H1 (cell line): ENCODE data around the gene LMX1B. TPM values are rescaled to one million over a fixed set of nuclear protein-coding genes. Genes with fewer than 3 reads are reported as not detected.
A peak's percentile ranks its signal among the peaks of the same experiment; 100 is the strongest.

Source experiments
- EGR1 ChIP-seq: IDR thresholded peaks from 2 replicates; pipeline ENCODE4 v1.6.1; 2011; ENCODE audit warnings: low read depth, low read length, borderline replicate concordance
- HDAC6 ChIP-seq: IDR thresholded peaks from one replicate; pipeline ENCODE4 v1.7.1; 2012; ENCODE audit warnings: low read depth, mild to moderate bottlenecking, inconsistent platforms, low read length, moderate library complexity
- JUN ChIP-seq: IDR thresholded peaks from 2 replicates; pipeline ENCODE4 v1.6.1; 2011; ENCODE audit warnings: low read depth, mild to moderate bottlenecking, improper control_type of control experiment, low read length
- KDM1A ChIP-seq: fragments of 200-600, 300-600 bp; sonication (generic); IDR thresholded peaks from 2 replicates; pipeline ENCODE4 v1.7.1; 2016; ENCODE audit warnings: mild to moderate bottlenecking, low read length, borderline replicate concordance
- RAD21 ChIP-seq, 2 experiments: IDR thresholded peaks in 1 of 2; conservative IDR thresholded peaks in 1 of 2; 2 replicates each; pipeline ENCODE4 v1.6.1; 2011; ENCODE audit warnings: low read depth in 2 of 2, low read length in 2 of 2, improper control_type of control experiment in 1 of 2, inconsistent platforms in 1 of 2, mild to moderate bottlenecking in 1 of 2, moderate library complexity in 1 of 2
- SP4 ChIP-seq: IDR thresholded peaks from 2 replicates; pipeline ENCODE4 v1.6.1; 2012; ENCODE audit warnings: low read length, inconsistent platforms
- TEAD4 ChIP-seq: IDR thresholded peaks from 2 replicates; pipeline ENCODE4 v1.6.1; 2012; ENCODE audit warnings: low read depth, low read length, inconsistent platforms, mixed read lengths
- polyA plus RNA-seq, 7 experiments: library from polyadenylated mRNA; depleted of rRNA in 3 of 7; stranded (reverse) in 5 of 7; unstranded in 2 of 7; fragments of >200 nt in 5 of 7; fragments of 200-250 nt in 2 of 7; gene quantifications; 1 replicate in 5 of 7; 2 replicates in 1 of 7; 4 replicates in 1 of 7; pipeline versions ENCODE4 v1.2.1 to v1.2.3, GENCODE V29; 2011 to 2013; ENCODE audit warnings: missing spikeins in 2 of 7, mixed read lengths in 2 of 7
- total RNA-seq: library from RNA; stranded (reverse); fragmentation: NEBNext Ultra II Directional; extraction: Animal tissue kit (Norgen Biotek cat#: 25700); gene quantifications from 2 replicates; pipeline ENCODE4 v1.2.1, GENCODE V29; 2021
- TF ChIP-seq, protein P1 (sequence below): IDR thresholded peaks from 2 replicates; pipeline ENCODE4 v1.6.1; 2011; ENCODE audit warnings: low read depth, mild to moderate bottlenecking, low read length; ENCODE audit not compliant: insufficient read depth
- TF ChIP-seq, protein P2 (sequence below): IDR thresholded peaks from 2 replicates; pipeline ENCODE4 v1.6.1; 2012; ENCODE audit warnings: inconsistent platforms
- TF ChIP-seq, protein P3 (sequence below): IDR thresholded peaks from 2 replicates; pipeline ENCODE4 v1.6.1; 2012; ENCODE audit warnings: low read length, inconsistent platforms
- TF ChIP-seq, protein P4 (sequence below), 3 experiments: IDR thresholded peaks; 1 replicate in 2 of 3; 2 replicates in 1 of 3; pipeline versions ENCODE4 v1.5.1 to v1.6.1; 2011; ENCODE audit warnings: low read length in 3 of 3, mild to moderate bottlenecking in 3 of 3, inconsistent platforms in 2 of 3, low read depth in 1 of 3, moderate library complexity in 1 of 3; ENCODE audit not compliant: insufficient read depth in 1 of 3; ENCODE audit errors: control extremely low read depth in 1 of 3

The LMX1B gene
- total and polyA plus RNA-seq, 2 of the 8 experiments (the other 6 are each of a cell fraction or from before 2014, with no cell fraction given), result 0.09 to 0.37 TPM

DNA sequence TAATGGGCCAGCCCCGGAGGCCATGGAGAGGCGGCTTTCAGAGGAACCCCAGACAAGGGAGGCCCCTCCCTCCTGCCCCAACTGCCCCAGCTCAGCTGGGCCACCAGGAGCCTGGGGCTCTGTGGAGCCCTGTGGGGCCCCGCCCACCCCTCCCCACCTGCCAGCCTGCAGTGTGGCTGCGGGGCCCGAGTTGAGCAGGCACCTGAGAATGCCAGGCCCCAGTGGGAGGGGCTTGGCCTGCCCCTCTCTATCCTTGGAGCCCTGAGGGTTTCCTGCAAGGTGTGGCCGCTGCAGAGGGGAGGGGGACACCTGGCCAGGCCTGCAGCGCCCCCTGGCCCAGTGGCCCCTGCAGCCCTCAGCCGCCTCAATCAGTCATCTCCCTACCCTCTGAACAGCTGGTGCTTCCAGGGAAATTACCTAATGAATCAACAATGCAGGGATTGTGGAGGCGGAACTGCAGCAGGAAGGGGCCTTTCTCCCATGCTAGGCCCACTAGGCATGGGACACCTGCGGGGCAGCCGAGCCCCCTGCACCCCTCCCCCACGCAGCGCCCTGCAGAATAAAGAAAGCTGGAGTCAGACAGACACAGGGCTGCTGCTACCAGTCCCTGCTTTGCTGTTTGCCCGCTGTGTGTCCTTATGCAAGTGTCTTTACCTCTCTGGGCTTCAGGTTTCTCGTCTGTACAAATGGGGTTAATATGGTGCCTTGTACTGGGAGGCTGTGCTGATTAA lies 48.0 kb downstream of the LMX1B start (continued):
- TF ChIP-seq, protein P1, sequence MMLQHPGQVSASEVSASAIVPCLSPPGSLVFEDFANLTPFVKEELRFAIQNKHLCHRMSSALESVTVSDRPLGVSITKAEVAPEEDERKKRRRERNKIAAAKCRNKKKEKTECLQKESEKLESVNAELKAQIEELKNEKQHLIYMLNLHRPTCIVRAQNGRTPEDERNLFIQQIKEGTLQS, result no peak
- TF ChIP-seq JUN, result peak; percentile 95
- TF ChIP-seq, protein P2, sequence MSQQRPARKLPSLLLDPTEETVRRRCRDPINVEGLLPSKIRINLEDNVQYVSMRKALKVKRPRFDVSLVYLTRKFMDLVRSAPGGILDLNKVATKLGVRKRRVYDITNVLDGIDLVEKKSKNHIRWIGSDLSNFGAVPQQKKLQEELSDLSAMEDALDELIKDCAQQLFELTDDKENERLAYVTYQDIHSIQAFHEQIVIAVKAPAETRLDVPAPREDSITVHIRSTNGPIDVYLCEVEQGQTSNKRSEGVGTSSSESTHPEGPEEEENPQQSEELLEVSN, result no peak
- peak; percentile 96; the same call in 1 of the 2 replicates for TF ChIP-seq KDM1A
- TF ChIP-seq EGR1, result peak; percentile 70
- TF ChIP-seq, protein P3, sequence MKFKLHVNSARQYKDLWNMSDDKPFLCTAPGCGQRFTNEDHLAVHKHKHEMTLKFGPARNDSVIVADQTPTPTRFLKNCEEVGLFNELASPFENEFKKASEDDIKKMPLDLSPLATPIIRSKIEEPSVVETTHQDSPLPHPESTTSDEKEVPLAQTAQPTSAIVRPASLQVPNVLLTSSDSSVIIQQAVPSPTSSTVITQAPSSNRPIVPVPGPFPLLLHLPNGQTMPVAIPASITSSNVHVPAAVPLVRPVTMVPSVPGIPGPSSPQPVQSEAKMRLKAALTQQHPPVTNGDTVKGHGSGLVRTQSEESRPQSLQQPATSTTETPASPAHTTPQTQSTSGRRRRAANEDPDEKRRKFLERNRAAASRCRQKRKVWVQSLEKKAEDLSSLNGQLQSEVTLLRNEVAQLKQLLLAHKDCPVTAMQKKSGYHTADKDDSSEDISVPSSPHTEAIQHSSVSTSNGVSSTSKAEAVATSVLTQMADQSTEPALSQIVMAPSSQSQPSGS, result peak; percentile 95
- TF ChIP-seq RAD21 (IDR thresholded peaks at IDR 0.05 in 1 of 2, conservative IDR thresholded peaks at IDR 0.05 in 1 of 2; ENCODE audit: low read depth in 2 of 2, low read length in 2 of 2), result peak; percentile 62 to 75
- no peak for TF ChIP-seq HDAC6
- TF ChIP-seq SP4, result peak; percentile 68; the same call in 1 of the 2 replicates
- TF ChIP-seq, protein P4, sequence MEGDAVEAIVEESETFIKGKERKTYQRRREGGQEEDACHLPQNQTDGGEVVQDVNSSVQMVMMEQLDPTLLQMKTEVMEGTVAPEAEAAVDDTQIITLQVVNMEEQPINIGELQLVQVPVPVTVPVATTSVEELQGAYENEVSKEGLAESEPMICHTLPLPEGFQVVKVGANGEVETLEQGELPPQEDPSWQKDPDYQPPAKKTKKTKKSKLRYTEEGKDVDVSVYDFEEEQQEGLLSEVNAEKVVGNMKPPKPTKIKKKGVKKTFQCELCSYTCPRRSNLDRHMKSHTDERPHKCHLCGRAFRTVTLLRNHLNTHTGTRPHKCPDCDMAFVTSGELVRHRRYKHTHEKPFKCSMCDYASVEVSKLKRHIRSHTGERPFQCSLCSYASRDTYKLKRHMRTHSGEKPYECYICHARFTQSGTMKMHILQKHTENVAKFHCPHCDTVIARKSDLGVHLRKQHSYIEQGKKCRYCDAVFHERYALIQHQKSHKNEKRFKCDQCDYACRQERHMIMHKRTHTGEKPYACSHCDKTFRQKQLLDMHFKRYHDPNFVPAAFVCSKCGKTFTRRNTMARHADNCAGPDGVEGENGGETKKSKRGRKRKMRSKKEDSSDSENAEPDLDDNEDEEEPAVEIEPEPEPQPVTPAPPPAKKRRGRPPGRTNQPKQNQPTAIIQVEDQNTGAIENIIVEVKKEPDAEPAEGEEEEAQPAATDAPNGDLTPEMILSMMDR (IDR thresholded peaks at IDR 0.05; ENCODE audit: control extremely low read depth in 1 of 3, insufficient read depth in 1 of 3, low read depth in 1 of 3, low read length in 3 of 3), result peak in 2 of 3 experiments; percentile 62 to 81; a peak in 3 of 4 replicates
- TF ChIP-seq TEAD4, result peak; percentile 75
